Spleen (tissue), 11 donors: ENCODE measurements around the gene RPL27. TPM values are rescaled to one million over a fixed set of nuclear protein-coding genes. Genes with fewer than 3 reads are reported as not detected.
"Not testable (repeated sequence)": the region's sequence is repeated elsewhere in the genome, so short reads cannot be mapped to it uniquely, and the experiment has no call there.

ENCODE experiments used
- DNase-seq: peaks from one replicate; pipeline ENCODE4 v3.0.0-alpha.2; 2020
- H3K27ac ChIP-seq, 8 donors: fragments of 200-600 bp; sonication (generic) in 7 of 8; 1 replicate in 4 of 8; 2 replicates in 4 of 8; pipeline versions ENCODE4 v1.5.0 to v1.8.0; 2016 to 2021; ENCODE audit warnings: inconsistent platforms in 4 of 8, mild to moderate bottlenecking in 4 of 8, moderate library complexity in 1 of 8
- H3K27me3 ChIP-seq, 7 donors: fragments of 200-600 bp; sonication (generic) in 6 of 7; replicated peaks in 1 of 7; 1 replicate in 4 of 7; 2 replicates in 3 of 7; pipeline versions ENCODE4 v1.5.0 to v1.8.0; 2016 to 2021; ENCODE audit warnings: inconsistent platforms in 3 of 7, mild to moderate bottlenecking in 1 of 7
- H3K36me3 ChIP-seq, 6 donors: fragments of 200-600 bp; sonication (generic) in 5 of 6; 1 replicate in 4 of 6; 2 replicates in 2 of 6; pipeline versions ENCODE4 v1.5.0 to v1.8.0; 2016 to 2021; ENCODE audit warnings: inconsistent platforms in 2 of 6
- H3K4me1 ChIP-seq, 6 donors: fragments of 200-600 bp; sonication (generic) in 5 of 6; 1 replicate in 3 of 6; 2 replicates in 3 of 6; pipeline versions ENCODE4 v1.5.0 to v1.8.0; 2016 to 2021; ENCODE audit warnings: inconsistent platforms in 3 of 6
- H3K4me3 ChIP-seq, 8 donors: fragments of 200-600 bp; sonication (generic) in 7 of 8; 1 replicate in 4 of 8; 2 replicates in 4 of 8; pipeline versions ENCODE4 v1.5.0 to v1.8.0; 2016 to 2021; ENCODE audit warnings: inconsistent platforms in 4 of 8, mild to moderate bottlenecking in 4 of 8, moderate library complexity in 2 of 8
- H3K9me3 ChIP-seq, 8 donors: fragments of 200-600 bp; sonication (generic) in 7 of 8; 1 replicate in 4 of 8; 2 replicates in 4 of 8; pipeline versions ENCODE4 v1.5.0 to v1.8.0; 2016 to 2021; ENCODE audit warnings: inconsistent platforms in 4 of 8
- POLR2A ChIP-seq, 3 donors: fragments of 450-650 bp; IDR thresholded peaks; one replicate each; pipeline ENCODE4 v1.5.1; 2017; ENCODE audit warnings: antibody characterized with exemption in 3 of 3, mild to moderate bottlenecking in 1 of 3
- POLR2AphosphoS5 ChIP-seq, 3 donors: sonication (generic); formaldehyde crosslinking; IDR thresholded peaks; one replicate each; pipeline ENCODE4 v1.5.1; 2017; ENCODE audit warnings: antibody characterized with exemption in 3 of 3
- whole genome bisulfite sequencing, 5 donors: extraction: QIAGEN DNeasy Blood & Tissue Kit in 3 of 5; methylation state at CpG; one replicate each; pipeline versions ENCODE4 v1.1.5 to v1.1.7; 2013 to 2018; 5-methylcytosine and 5-hydroxymethylcytosine counted together
- intact Hi-C: fragments of 100-400 bp; cut with DNase I; formaldehyde crosslinking; loops from one replicate; pipeline ENCODE4 v1.15.0; 2023; ENCODE audit warnings: low total_unique reads
- polyA plus RNA-seq, 3 donors: library from polyadenylated mRNA; stranded (reverse); fragments of 200-250 nt; gene quantifications; one replicate each; pipeline ENCODE4 v1.2.1, GENCODE V29; 2013
- total RNA-seq, 7 donors: library from RNA; depleted of rRNA in 3 of 7; stranded (reverse); fragments of >200 nt in 3 of 7; fragmentation: NEBNext Ultra II Directional in 4 of 7; extraction: Animal tissue kit (Norgen Biotek cat#: 25700) in 4 of 7; gene quantifications; one replicate each; pipeline versions ENCODE4 v1.1.0 to v1.2.1, GENCODE V29; 2016 to 2021
- TF ChIP-seq, protein P1 (sequence below), 11 experiments: fragments of 200-600 bp in 7 of 11; fragments of 450-650 bp in 4 of 11; sonication (generic) in 4 of 11; IDR thresholded peaks in 8 of 11; conservative IDR thresholded peaks in 3 of 11; 1 replicate in 7 of 11; 2 replicates in 4 of 11; pipeline versions ENCODE4 v1.4.0 to v1.8.0; 2016 to 2021; ENCODE audit warnings: antibody characterized with exemption in 11 of 11, inconsistent platforms in 4 of 11, mild to moderate bottlenecking in 1 of 11
- donor health status: healthy with polysubstance abuse.
- donor health status: DM: no; HTN: no; CAD: no; lungs with moderate emphysema.
- donor health status: DM: no; HTN: no; CAD: no.
- donor health status: Bipolar disorder and iron deficiency.
- donor health status: healthy.
- donor health status: DM: no; HTN: no; CAD: no.
- donor health status: DM: yes; HTN: yes; CAD: no.

The RPL27 gene
- total and polyA plus RNA-seq, 10 donors, result 702 to 6,357 (median 1,017) TPM

DNA sequence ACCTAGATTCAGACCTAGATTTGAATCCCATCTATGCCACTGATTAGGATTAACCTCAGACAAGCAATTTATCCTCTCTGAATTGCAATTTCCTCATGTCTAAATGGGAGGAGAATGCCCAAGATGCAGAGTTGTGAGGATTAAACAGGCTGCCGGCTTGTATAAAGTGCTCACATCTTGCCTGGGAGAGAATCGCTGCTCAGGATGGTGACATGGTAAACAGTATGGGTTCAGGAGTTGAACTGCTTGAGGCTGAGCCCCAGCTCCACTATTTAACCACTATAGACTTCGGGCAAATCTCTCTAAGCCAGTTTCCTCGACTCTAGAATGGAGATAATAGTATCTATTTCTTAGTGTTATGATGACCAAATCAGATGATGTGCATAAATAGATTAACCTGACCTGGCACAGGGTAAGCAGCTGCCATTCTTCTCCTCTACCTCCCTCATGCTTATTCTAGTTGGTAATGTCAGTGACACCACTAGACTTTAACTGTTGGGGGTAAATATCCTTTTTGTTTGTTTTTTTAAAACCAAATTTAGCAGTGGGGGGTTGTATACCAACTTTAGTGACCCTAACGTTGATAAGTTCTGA is 732 bp upstream of the RPL27 start:
- WGBS, 5 donors, result 24 to 39% (median 28%) methylated on average over 5 of the region's 5 CpGs
- Histone ChIP-seq H3K27ac (peak overlapping the region; percentile 45 to 96 (median 90)), H3K4me1 (peaks cover 13 to 52% (median 42%) of the 10 kb centered on the region in 6 donors), H3K27me3 (no peaks in the 10 kb centered on the region), H3K9me3 (no peaks in the 10 kb centered on the region), H3K36me3 (peaks cover 0 to 62% (median 41%) of the 10 kb centered on the region in 6 donors), H3K4me3 (peak overlapping the region in 5 of 8 donors; percentile 62 to 97 (median 67))
- TF ChIP-seq, protein P1, sequence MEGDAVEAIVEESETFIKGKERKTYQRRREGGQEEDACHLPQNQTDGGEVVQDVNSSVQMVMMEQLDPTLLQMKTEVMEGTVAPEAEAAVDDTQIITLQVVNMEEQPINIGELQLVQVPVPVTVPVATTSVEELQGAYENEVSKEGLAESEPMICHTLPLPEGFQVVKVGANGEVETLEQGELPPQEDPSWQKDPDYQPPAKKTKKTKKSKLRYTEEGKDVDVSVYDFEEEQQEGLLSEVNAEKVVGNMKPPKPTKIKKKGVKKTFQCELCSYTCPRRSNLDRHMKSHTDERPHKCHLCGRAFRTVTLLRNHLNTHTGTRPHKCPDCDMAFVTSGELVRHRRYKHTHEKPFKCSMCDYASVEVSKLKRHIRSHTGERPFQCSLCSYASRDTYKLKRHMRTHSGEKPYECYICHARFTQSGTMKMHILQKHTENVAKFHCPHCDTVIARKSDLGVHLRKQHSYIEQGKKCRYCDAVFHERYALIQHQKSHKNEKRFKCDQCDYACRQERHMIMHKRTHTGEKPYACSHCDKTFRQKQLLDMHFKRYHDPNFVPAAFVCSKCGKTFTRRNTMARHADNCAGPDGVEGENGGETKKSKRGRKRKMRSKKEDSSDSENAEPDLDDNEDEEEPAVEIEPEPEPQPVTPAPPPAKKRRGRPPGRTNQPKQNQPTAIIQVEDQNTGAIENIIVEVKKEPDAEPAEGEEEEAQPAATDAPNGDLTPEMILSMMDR (IDR thresholded peaks at IDR 0.05 in 8 of 11, conservative IDR thresholded peaks at IDR 0.05 in 3 of 11), result no peak
- TF ChIP-seq POLR2AphosphoS5 (IDR thresholded peaks at IDR 0.05) (no peak), POLR2A (IDR thresholded peaks at IDR 0.05) (no peak)
- DNase-seq, result no peak
- intact Hi-C loops, result no loop called here

DNA sequence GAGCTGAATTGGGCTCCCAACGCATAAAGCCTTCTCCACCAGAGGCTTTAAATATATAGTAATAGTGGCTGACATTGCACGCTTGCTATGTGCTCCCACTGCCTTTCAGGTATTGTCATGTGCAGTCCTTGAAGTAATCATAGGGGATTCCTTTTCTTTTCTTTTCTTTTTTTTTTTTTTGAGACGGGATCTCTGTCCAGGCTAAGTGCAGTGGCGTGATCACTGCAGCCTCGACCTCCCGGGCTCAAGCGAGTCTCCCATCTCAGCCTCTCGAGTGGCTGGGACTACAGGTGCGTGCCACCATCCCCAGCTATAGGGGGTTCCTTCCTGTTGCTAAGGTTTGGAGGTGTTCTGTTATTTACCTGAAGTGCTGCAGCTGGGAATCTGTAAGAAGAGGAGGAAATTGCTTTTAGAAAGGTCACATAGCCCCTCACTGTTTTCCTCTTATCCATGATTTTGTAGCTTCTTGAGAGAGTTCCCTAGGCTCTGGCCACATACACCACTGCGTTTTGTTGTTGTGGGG is 845 bp downstream of the RPL27 start:
- intact Hi-C loops, result no loop called here
- H3K4me3 ChIP-seq, result peak overlapping the region; percentile 62 to 97 (median 73)
- no peaks in the 10 kb centered on the region for H3K9me3 ChIP-seq
- H3K27ac ChIP-seq, result peak overlapping the region; percentile 82 to 96 (median 91)
- TF ChIP-seq POLR2A (IDR thresholded peaks at IDR 0.05) (no peak), POLR2AphosphoS5 (IDR thresholded peaks at IDR 0.05) (no peak)
- TF ChIP-seq, protein P1 (IDR thresholded peaks at IDR 0.05 in 8 of 11, conservative IDR thresholded peaks at IDR 0.05 in 3 of 11), result no peak
- no peak for DNase-seq
- H3K27me3 ChIP-seq, result no peaks in the 10 kb centered on the region
- 7 to 21% (median 15%) methylated on average over 10 of the region's 10 CpGs for WGBS, 5 donors
- H3K36me3 ChIP-seq, result peaks cover 0 to 62% (median 43%) of the 10 kb centered on the region in 6 donors
- peaks cover 13 to 66% (median 52%) of the 10 kb centered on the region in 6 donors for H3K4me1 ChIP-seq

DNA sequence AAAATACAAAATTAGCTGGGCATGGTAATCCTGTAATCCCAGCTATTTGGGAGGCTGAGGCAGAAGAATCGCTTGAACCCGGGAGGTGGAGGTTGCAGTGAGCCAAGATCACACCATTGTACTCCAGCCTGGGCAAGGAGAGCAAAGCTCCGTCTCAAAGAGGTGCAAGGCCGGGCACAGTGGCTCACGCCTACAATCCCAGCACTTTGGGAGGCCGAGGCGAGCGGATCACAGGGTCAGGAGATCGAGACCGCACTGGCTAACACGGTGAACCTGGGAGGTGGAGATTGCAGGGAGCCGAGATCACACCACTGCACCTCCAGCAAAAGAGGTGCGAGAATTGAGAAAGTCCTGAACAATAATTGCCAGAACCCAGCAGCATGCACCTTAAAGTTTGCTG is 2.7 kb downstream of the RPL27 start:
- H3K4me3 ChIP-seq, H3K9me3 ChIP-seq, H3K27me3 ChIP-seq, DNase-seq, intact Hi-C loops: not testable (repeated sequence)
- WGBS, 5 donors, result 90 to 96% (median 94%) methylated on average over 13 of the region's 13 CpGs
- TF ChIP-seq POLR2AphosphoS5 (IDR thresholded peaks at IDR 0.05), result peak in 2 of 3 donors; percentile 31 to 51
- Histone ChIP-seq H3K36me3 (peaks cover 0 to 60% (median 45%) of the 10 kb centered on the region in 6 donors), H3K4me1 (peaks cover 13 to 68% (median 52%) of the 10 kb centered on the region in 6 donors), H3K27ac (peak overlapping the region in 6 of 8 donors; percentile 59 to 80 (median 77))

DNA sequence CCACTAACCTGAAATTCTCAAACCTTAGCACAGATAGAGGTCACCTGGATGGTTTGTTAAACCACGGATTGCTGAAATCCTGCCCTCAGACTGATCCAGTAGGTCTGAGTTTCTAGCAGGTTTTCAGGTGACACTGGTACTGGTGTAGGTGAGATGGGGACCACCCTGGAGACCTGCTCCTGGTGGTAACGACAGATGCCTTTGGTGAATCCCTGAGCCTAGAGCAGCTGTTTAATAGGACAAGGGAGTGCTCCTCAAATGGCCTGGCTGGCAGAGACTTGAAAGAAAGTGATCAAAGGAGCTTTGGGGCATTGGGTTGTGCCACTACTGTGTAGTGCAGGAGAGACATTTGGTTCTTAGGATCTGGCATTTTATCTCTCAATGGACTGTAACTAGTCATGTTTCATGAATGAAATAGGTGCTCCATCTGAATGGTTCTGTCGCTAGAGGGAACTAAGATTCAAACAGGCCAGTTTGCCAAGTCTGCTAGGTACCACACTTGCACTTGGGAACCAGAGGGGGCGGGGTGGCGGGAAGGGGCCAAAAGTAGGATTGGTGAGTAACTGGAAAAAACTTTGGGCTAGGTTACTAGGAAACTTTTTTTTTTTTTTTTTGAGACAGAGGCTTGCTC is 5.4 kb downstream of the RPL27 start:
- H3K4me1 ChIP-seq, result peaks cover 26 to 82% (median 66%) of the 10 kb centered on the region in 6 donors
- no peaks in the 10 kb centered on the region for H3K27me3 ChIP-seq
- H3K27ac ChIP-seq, result peak overlapping the region in 3 of 8 donors; percentile 0 to 79 (median 38)
- H3K9me3 ChIP-seq, result no peaks in the 10 kb centered on the region
- WGBS, 5 donors, result 83 to 91% (median 84%) methylated on average over 5 of the region's 5 CpGs
- peaks cover 0 to 60% (median 45%) of the 10 kb centered on the region in 6 donors for H3K36me3 ChIP-seq
- DNase-seq, result no peak
- H3K4me3 ChIP-seq, result no peak overlapping the region
- TF ChIP-seq POLR2AphosphoS5 (IDR thresholded peaks at IDR 0.05) (no peak), POLR2A (IDR thresholded peaks at IDR 0.05) (no peak)
- TF ChIP-seq, protein P1 (IDR thresholded peaks at IDR 0.05 in 8 of 11, conservative IDR thresholded peaks at IDR 0.05 in 3 of 11), result no peak
- intact Hi-C loops, result no loop called here
